Memory B cell (primary cell): Measurements from ENCODE around the gene ABCA2.
A peak's percentile ranks its signal among the peaks of the same experiment; 100 is the strongest.

ENCODE experiments used
- ATAC-seq: fragments of 150-1000 bp; cut with Tn5 transposase; 2 replicates; pipeline ENCODE4 v1.10.0; 2021; ENCODE audit warnings: low read depth, mild to moderate bottlenecking, moderate library complexity
- DNase-seq, 2 donors: peaks; one replicate each; pipeline ENCODE4 v3.0.0; 2022; ENCODE audit warnings: low spot score in 2 of 2
- H3K27ac Mint-ChIP-seq: one replicate; pipeline ENCODE4 v1.8.0; 2022; ENCODE audit warnings: mild to moderate bottlenecking, moderate library complexity, mixed read lengths
- H3K27me3 Mint-ChIP-seq: one replicate; pipeline ENCODE4 v1.8.0; 2022; ENCODE audit warnings: mixed read lengths
- H3K36me3 Mint-ChIP-seq: one replicate; pipeline ENCODE4 v1.8.0; 2022; ENCODE audit warnings: mild to moderate bottlenecking, mixed read lengths
- H3K4me1 Mint-ChIP-seq: one replicate; pipeline ENCODE4 v1.8.0; 2022; ENCODE audit warnings: mixed read lengths
- H3K4me3 Mint-ChIP-seq: one replicate; pipeline ENCODE4 v1.8.0; 2022; ENCODE audit warnings: mild to moderate bottlenecking, moderate library complexity, mixed read lengths
- H3K9me3 Mint-ChIP-seq: one replicate; pipeline ENCODE4 v1.8.0; 2022; ENCODE audit warnings: mixed read lengths

ABCA2 gene

GRCh38 chr9:137027369-137028262 is at the start of gene ABCA2:
ABCA2 (minus strand) TSS chr9:137028237; CDS start chr9:137028140, 97 bp downstream.
- H3K4me3 Mint-ChIP-seq = peak within 1 kb of the TSS; percentile 82
- DNase-seq (no peak), ATAC-seq (no peak)
- H3K9me3 Mint-ChIP-seq = no peaks in the 10 kb centered on the region
- H3K27ac Mint-ChIP-seq = no peak within 1 kb of the TSS
- no peaks in the 10 kb centered on the region for H3K36me3 Mint-ChIP-seq
- no peaks in the 10 kb centered on the region for H3K27me3 Mint-ChIP-seq
- H3K4me1 Mint-ChIP-seq = peaks cover 37% of the 10 kb centered on the region

- peak; percentile 70 for ATAC-seq
- no peaks in the 10 kb centered on the region for H3K9me3 Mint-ChIP-seq
- peaks cover 3% of the 10 kb centered on the region for H3K36me3 Mint-ChIP-seq
- peak within 1 kb of the TSS; percentile 81 for H3K4me3 Mint-ChIP-seq
- no peak within 1 kb of the TSS for H3K27ac Mint-ChIP-seq
- DNase-seq = peak; percentile 52 to 64
- peaks cover 8% of the 10 kb centered on the region for H3K4me1 Mint-ChIP-seq
- no peaks in the 10 kb centered on the region for H3K27me3 Mint-ChIP-seq
Observed at GRCh38 chr9:137077010-137077747, 49.1 kb upstream of the ABCA2 start, which contains the start of gene UAP1L1. UAP1L1 (plus strand) TSS chr9:137077517; CDS start chr9:137077533, 16 bp downstream.

GRCh38 chr9:137076636-137077009 is 48.6 kb upstream of the ABCA2 start:
- Mint-ChIP-seq H3K9me3 (no peaks in the 10 kb centered on the region), H3K4me1 (peaks cover 8% of the 10 kb centered on the region), H3K36me3 (peaks cover 3% of the 10 kb centered on the region), H3K4me3 (peak overlapping the region; percentile 81), H3K27ac (no peak overlapping the region), H3K27me3 (no peaks in the 10 kb centered on the region)
- DNase-seq (no peak), ATAC-seq (no peak)

- Mint-ChIP-seq H3K27me3 (no peaks in the 10 kb centered on the region), H3K4me1 (peaks cover 12% of the 10 kb centered on the region), H3K4me3 (no peak overlapping the region), H3K36me3 (peaks cover 3% of the 10 kb centered on the region), H3K9me3 (no peaks in the 10 kb centered on the region), H3K27ac (no peak overlapping the region)
- ATAC-seq (no peak), DNase-seq (no peak)
Observed at GRCh38 chr9:137075275-137075775, 47.3 kb upstream of the ABCA2 start.

- Mint-ChIP-seq H3K36me3 (peaks cover under 1% of the 10 kb centered on the region), H3K4me3 (peak overlapping the region; percentile 31), H3K27ac (no peak overlapping the region), H3K9me3 (no peaks in the 10 kb centered on the region), H3K4me1 (peaks cover 10% of the 10 kb centered on the region), H3K27me3 (no peaks in the 10 kb centered on the region)
- DNase-seq (no peak), ATAC-seq (no peak)
Observed at GRCh38 chr9:137074657-137075274, 46.7 kb upstream of the ABCA2 start.

- Mint-ChIP-seq H3K27me3 (no peaks in the 10 kb centered on the region), H3K9me3 (no peaks in the 10 kb centered on the region), H3K27ac (no peak overlapping the region), H3K4me3 (no peak overlapping the region), H3K4me1 (peaks cover 10% of the 10 kb centered on the region), H3K36me3 (no peaks in the 10 kb centered on the region)
- ATAC-seq (no peak), DNase-seq (no peak)
Observed at GRCh38 chr9:137073992-137074399, 46.0 kb upstream of the ABCA2 start.

- Mint-ChIP-seq H3K4me1 (peaks cover 16% of the 10 kb centered on the region), H3K27me3 (no peaks in the 10 kb centered on the region), H3K27ac (peak overlapping the region; percentile 43), H3K9me3 (no peaks in the 10 kb centered on the region), H3K4me3 (peak overlapping the region; percentile 82), H3K36me3 (no peaks in the 10 kb centered on the region)
- ATAC-seq = no peak
- DNase-seq = no peak
Observed at GRCh38 chr9:137071282-137071681, 43.2 kb upstream of the ABCA2 start.

GRCh38 chr9:137070906-137071275 is 42.9 kb upstream of the ABCA2 start:
- H3K4me1 Mint-ChIP-seq = peaks cover 16% of the 10 kb centered on the region
- H3K9me3 Mint-ChIP-seq = no peaks in the 10 kb centered on the region
- DNase-seq = no peak
- no peaks in the 10 kb centered on the region for H3K36me3 Mint-ChIP-seq
- peak overlapping the region; percentile 82 for H3K4me3 Mint-ChIP-seq
- no peak for ATAC-seq
- H3K27me3 Mint-ChIP-seq = no peaks in the 10 kb centered on the region
- peak overlapping the region; percentile 43 for H3K27ac Mint-ChIP-seq

- H3K27ac Mint-ChIP-seq = peak within 1 kb of the TSS; percentile 43
- DNase-seq = peak; percentile 75 to 76
- H3K36me3 Mint-ChIP-seq = no peaks in the 10 kb centered on the region
- no peaks in the 10 kb centered on the region for H3K9me3 Mint-ChIP-seq
- peak; percentile 82 for ATAC-seq
- peaks cover 3% of the 10 kb centered on the region for H3K27me3 Mint-ChIP-seq
- H3K4me1 Mint-ChIP-seq = peaks cover 16% of the 10 kb centered on the region
- peak within 1 kb of the TSS; percentile 82 for H3K4me3 Mint-ChIP-seq
Observed at GRCh38 chr9:137070201-137070905, 42.3 kb upstream of the ABCA2 start, which contains the start of gene SAPCD2. SAPCD2 (minus strand) TSS chr9:137070557; CDS start chr9:137070460, 97 bp downstream.

- Mint-ChIP-seq H3K9me3 (no peaks in the 10 kb centered on the region), H3K4me1 (peaks cover 13% of the 10 kb centered on the region), H3K36me3 (no peaks in the 10 kb centered on the region), H3K27ac (no peak overlapping the region), H3K27me3 (peaks cover 3% of the 10 kb centered on the region), H3K4me3 (peak overlapping the region; percentile 52)
- DNase-seq (no peak), ATAC-seq (no peak)
Observed at GRCh38 chr9:137069508-137070091, 41.6 kb upstream of the ABCA2 start.

GRCh38 chr9:137068539-137069507 is 40.8 kb upstream of the ABCA2 start:
- no peaks in the 10 kb centered on the region for H3K36me3 Mint-ChIP-seq
- DNase-seq (no peak), ATAC-seq (no peak)
- no peak overlapping the region for H3K27ac Mint-ChIP-seq
- H3K4me1 Mint-ChIP-seq = peaks cover 14% of the 10 kb centered on the region
- H3K4me3 Mint-ChIP-seq = peak overlapping the region; percentile 52
- H3K27me3 Mint-ChIP-seq = peaks cover 6% of the 10 kb centered on the region
- H3K9me3 Mint-ChIP-seq = no peaks in the 10 kb centered on the region

GRCh38 chr9:137067860-137068538 is 40.0 kb upstream of the ABCA2 start:
- peak; percentile 90 to 91 for DNase-seq
- Mint-ChIP-seq H3K27ac (peak overlapping the region; percentile 77), H3K36me3 (no peaks in the 10 kb centered on the region), H3K4me3 (peak overlapping the region; percentile 58), H3K9me3 (no peaks in the 10 kb centered on the region), H3K27me3 (peaks cover 6% of the 10 kb centered on the region), H3K4me1 (peaks cover 14% of the 10 kb centered on the region)
- ATAC-seq = peak; percentile 67
